IMR-90 (cell line): Measurements from ENCODE around the gene RFXANK. TPM values are rescaled to one million over a fixed set of nuclear protein-coding genes. Genes with fewer than 3 reads are reported as not detected.

Experiments
- ATAC-seq: fragments of 200-7000 bp; cut with Tn5 transposase; 2 replicates; pipeline ENCODE4 v1.9.1; 2020; ENCODE audit warnings: low read depth, mild to moderate bottlenecking, moderate library complexity
- BruUV-seq: library from RNA; stranded (reverse); fragments of 400-500 nt; replicated peaks from 2 replicates; lab custom pipeline; 2021; lab: Mats Ljungman, UMichigan
- CTCF ChIA-PET: fragments of 300-600 bp; formaldehyde crosslinking; extraction: SDS; loops from one replicate; lab custom pipeline; 2021; ENCODE audit warnings: antibody characterized with exemption; lab: Yijun Ruan, JAX
- POLR2A ChIA-PET: fragments of 300-600 bp; sonication (Branson Sonifier 250); formaldehyde crosslinking; loops from one replicate; lab custom pipeline; 2022; ENCODE audit warnings: antibody characterized with exemption; ENCODE audit not compliant: unreplicated experiment; lab: Charles Lee
- DNase-seq: peaks from one replicate; pipeline ENCODE4 v3.0.0; 2013
- H2AFZ ChIP-seq: replicated peaks from 2 replicates; pipeline ENCODE3; 2013; ENCODE audit warnings: low read length, mild to moderate bottlenecking; ENCODE audit not compliant: poor library complexity
- H2AK5ac ChIP-seq: 2 replicates; pipeline ENCODE4 v1.6.1; 2013; ENCODE audit warnings: low read depth, low read length, inconsistent platforms
- H2AK9ac ChIP-seq: replicated peaks from 2 replicates; pipeline ENCODE3; 2013; ENCODE audit warnings: mild to moderate bottlenecking, low read depth, low read length, moderate library complexity; ENCODE audit not compliant: poor library complexity
- H2BK120ac ChIP-seq: 2 replicates; pipeline ENCODE4 v1.6.1; 2013; ENCODE audit warnings: low read depth, low read length, inconsistent platforms
- H2BK15ac ChIP-seq: 3 replicates; pipeline ENCODE4 v1.6.1; 2013; ENCODE audit warnings: low read depth, low read length, inconsistent platforms
- H2BK20ac ChIP-seq: 2 replicates; pipeline ENCODE4 v1.6.1; 2013; ENCODE audit warnings: low read depth, mild to moderate bottlenecking, inconsistent platforms, low read length, moderate library complexity
- H2BK5ac ChIP-seq: 2 replicates; pipeline ENCODE4 v1.6.1; 2013; ENCODE audit warnings: mild to moderate bottlenecking, low read depth, low read length, inconsistent platforms; ENCODE audit not compliant: poor library complexity, severe bottlenecking
- H3K14ac ChIP-seq: replicated peaks from 2 replicates; pipeline ENCODE4 v1.6.1; 2013; ENCODE audit warnings: low read depth, low read length, inconsistent platforms
- H3K18ac ChIP-seq: 2 replicates; pipeline ENCODE4 v1.6.1; 2013; ENCODE audit warnings: low read depth, low read length, control low read depth
- H3K23ac ChIP-seq: 2 replicates; pipeline ENCODE4 v1.6.1; 2013; ENCODE audit warnings: low read depth, low read length, inconsistent platforms
- H3K27ac ChIP-seq: 2 replicates; pipeline ENCODE4 v1.5.1; 2013; ENCODE audit warnings: mild to moderate bottlenecking, control low read depth, low read length; ENCODE audit not compliant: insufficient read depth
- H3K27me3 ChIP-seq: 2 replicates; pipeline ENCODE4 v1.6.1; 2013; ENCODE audit warnings: low read length; ENCODE audit not compliant: control insufficient read depth, insufficient read depth
- H3K36me3 ChIP-seq: 2 replicates; pipeline ENCODE4 v1.6.1; 2013; ENCODE audit warnings: low read length, mixed read lengths; ENCODE audit not compliant: control insufficient read depth, insufficient read depth
- H3K4ac ChIP-seq: 2 replicates; pipeline ENCODE4 v1.6.1; 2013; ENCODE audit warnings: low read depth, low read length, inconsistent platforms
- H3K4me1 ChIP-seq: 2 replicates; pipeline ENCODE4 v1.6.1; 2013; ENCODE audit warnings: low read length, mixed read lengths; ENCODE audit not compliant: control insufficient read depth, insufficient read depth
- H3K4me2 ChIP-seq: 2 replicates; pipeline ENCODE4 v1.6.1; 2013; ENCODE audit warnings: low read depth, mild to moderate bottlenecking, control low read depth, low read length, moderate library complexity
- H3K4me3 ChIP-seq: 2 replicates; pipeline ENCODE4 v1.5.1; 2013; ENCODE audit warnings: low read depth, mild to moderate bottlenecking, control low read depth, low read length, moderate library complexity; ENCODE audit not compliant: insufficient read depth
- H3K56ac ChIP-seq: 2 replicates; pipeline ENCODE4 v1.6.1; 2013; ENCODE audit warnings: low read length, inconsistent platforms; ENCODE audit not compliant: insufficient read depth; ENCODE audit errors: extremely low read depth
- H3K79me1 ChIP-seq, 2 experiments: 2 replicates each; pipeline ENCODE4 v1.6.1; 2013; ENCODE audit warnings: low read length in 2 of 2, inconsistent platforms in 1 of 2, low read depth in 1 of 2
- H3K9ac ChIP-seq: 2 replicates; pipeline ENCODE4 v1.6.1; 2013; ENCODE audit warnings: low read depth, low read length, control low read depth
- H3K9me1 ChIP-seq: 2 replicates; pipeline ENCODE4 v1.6.1; 2013; ENCODE audit warnings: low read length, inconsistent platforms; ENCODE audit not compliant: insufficient read depth
- H3K9me3 ChIP-seq: 2 replicates; pipeline ENCODE4 v1.6.1; 2013; ENCODE audit warnings: low read length; ENCODE audit not compliant: control insufficient read depth, insufficient read depth
- H4K20me1 ChIP-seq: 2 replicates; pipeline ENCODE4 v1.6.1; 2013; ENCODE audit warnings: low read length, inconsistent platforms; ENCODE audit not compliant: insufficient read depth
- H4K5ac ChIP-seq: 2 replicates; pipeline ENCODE4 v1.6.1; 2013; ENCODE audit warnings: mild to moderate bottlenecking, low read depth, low read length, control low read depth
- H4K8ac ChIP-seq, 2 experiments: 2 replicates each; pipeline ENCODE4 v1.6.1; 2013; ENCODE audit warnings: low read depth in 2 of 2, low read length in 2 of 2, control low read depth in 1 of 2, inconsistent platforms in 1 of 2
- H4K91ac ChIP-seq: 2 replicates; pipeline ENCODE4 v1.6.1; 2013; ENCODE audit warnings: low read depth, low read length, inconsistent platforms; ENCODE audit not compliant: insufficient read depth
- CHD1 ChIP-seq: IDR thresholded peaks from 2 replicates; pipeline ENCODE4 v1.6.1; 2012; ENCODE audit warnings: low read depth, low read length, improper control_type of control experiment
- MAFK ChIP-seq: IDR thresholded peaks from 2 replicates; pipeline ENCODE4 v1.6.1; 2012; ENCODE audit warnings: low read depth, low read length, improper control_type of control experiment
- RAD21 ChIP-seq: IDR thresholded peaks from 2 replicates; pipeline ENCODE4 v1.6.1; 2012; ENCODE audit warnings: low read length, improper control_type of control experiment
- RFX5 ChIP-seq: IDR thresholded peaks from 2 replicates; pipeline ENCODE4 v1.8.0; 2012; ENCODE audit warnings: low read depth, mild to moderate bottlenecking, low read length, moderate library complexity
- SMC3 ChIP-seq: fragments of 150-350 bp; IDR thresholded peaks from 2 replicates; pipeline ENCODE4 v1.6.1; 2016; ENCODE audit warnings: low read depth, mild to moderate bottlenecking, antibody characterized with exemption, low read length, moderate library complexity
- WGBS, 2 experiments: methylation state at CpG; one replicate each; pipeline versions ENCODE4 v1.1.5 to v1.1.7; 2013; ENCODE audit warnings: missing lambda C conversion rate in 2 of 2; ENCODE audit not compliant: insufficient read length in 1 of 2; ENCODE audit errors: extremely low coverage in 2 of 2; 5-methylcytosine and 5-hydroxymethylcytosine counted together
- dilution Hi-C: fragments of 300-500 bp; cut with HindIII; formaldehyde crosslinking; loops from one replicate; pipeline ENCODE4 v1.14.3; 2018; ENCODE audit warnings: low sequenced_read_pairs; ENCODE audit not compliant: unreplicated experiment
- in situ Hi-C: fragments of 300-500 bp; cut with MboI; formaldehyde crosslinking; loops from 3 replicates; pipeline ENCODE4 v1.14.3; 2019; ENCODE audit warnings: low sequenced_read_pairs, inconsistent platforms, mixed read lengths
- intact Hi-C: fragments of 100-400 bp; cut with micrococcal nuclease; formaldehyde crosslinking; loops from 2 replicates; pipeline ENCODE4 v1.10.0; 2022
- polyA plus RNA-seq, 3 experiments: library from polyadenylated mRNA; depleted of rRNA; stranded (reverse); fragments of >200 nt; gene quantifications; 2 replicates each; pipeline ENCODE4 v1.2.3, GENCODE V29; 2012; ENCODE audit warnings: low replicate concordance in 1 of 3
- total RNA-seq: library from RNA; depleted of rRNA; stranded (reverse); fragments of >200 nt; gene quantifications from 2 replicates; pipeline ENCODE4 v1.2.3, GENCODE V29; 2012
- TF ChIP-seq, protein P1 (sequence below): fragments of 150-350 bp; IDR thresholded peaks from 2 replicates; pipeline ENCODE4 v1.6.1; 2016; ENCODE audit warnings: low read depth, mild to moderate bottlenecking, low read length, moderate library complexity, borderline replicate concordance

RFXANK gene
- total and polyA plus RNA-seq, 2 of the 4 experiments (the other 2 are of a cell fraction): 68.3 to 97.8 TPM

DNA sequence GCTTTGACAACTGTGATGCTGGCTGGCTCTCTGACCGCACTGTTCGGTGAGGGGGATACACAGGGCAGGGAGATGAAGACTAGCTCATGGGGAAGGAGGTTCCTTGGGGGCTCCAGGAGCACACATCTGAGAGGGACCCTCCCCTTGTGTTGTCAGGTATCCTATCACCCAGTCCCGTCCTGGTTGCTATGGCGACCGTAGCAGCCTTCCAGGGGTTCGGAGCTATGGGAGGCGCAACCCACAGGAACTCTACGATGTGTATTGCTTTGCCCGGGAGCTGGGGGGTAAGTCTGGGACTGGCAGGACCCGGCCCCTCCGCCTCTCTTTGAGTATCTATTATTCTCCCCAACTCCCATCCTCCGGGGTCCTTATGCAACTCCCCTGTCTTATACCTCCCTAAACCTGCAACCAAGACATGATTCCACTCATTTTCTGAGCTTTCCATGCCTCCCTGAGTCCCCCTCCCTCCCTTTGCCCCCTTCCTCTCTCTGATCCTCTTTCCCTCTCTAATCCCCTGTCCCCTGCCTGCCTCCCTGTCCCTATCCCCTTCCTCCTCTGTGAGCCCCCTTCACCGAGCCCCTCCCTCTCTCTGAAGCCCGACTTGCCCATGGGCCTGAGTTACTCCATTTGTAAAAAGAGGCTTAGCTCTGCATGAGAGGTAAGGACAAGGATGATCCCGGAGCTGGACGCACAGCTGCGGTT lies 32.2 kb downstream of the RFXANK start:
- H3K27ac ChIP-seq: no peak overlapping the region
- H3K4ac ChIP-seq: no peak overlapping the region
- H2BK5ac ChIP-seq: no peak overlapping the region
- no peak overlapping the region for H2BK15ac ChIP-seq
- no peak overlapping the region for H3K4me2 ChIP-seq
- in situ Hi-C loops: no loop called here
- H3K27me3 ChIP-seq: peaks cover 18% of the 10 kb centered on the region
- H4K5ac ChIP-seq: no peak overlapping the region
- no TSS peak for BruUV-seq
- no peak overlapping the region for H2BK120ac ChIP-seq
- H4K91ac ChIP-seq: no peak overlapping the region
- H3K4me3 ChIP-seq: no peak overlapping the region
- H3K4me1 ChIP-seq: no peaks in the 10 kb centered on the region
- no peaks in the 10 kb centered on the region for H3K79me1 ChIP-seq
- peak overlapping the region; percentile 91 for H2AFZ ChIP-seq
- dilution Hi-C loops: no loop called here
- H3K56ac ChIP-seq: no peak overlapping the region
- no peak overlapping the region for H2AK9ac ChIP-seq
- no peak overlapping the region for H3K14ac ChIP-seq
- H3K18ac ChIP-seq: no peak overlapping the region
- H2AK5ac ChIP-seq: no peak overlapping the region
- TF ChIP-seq MAFK: no peak
- TF ChIP-seq RAD21: no peak
- TF ChIP-seq, protein P1, sequence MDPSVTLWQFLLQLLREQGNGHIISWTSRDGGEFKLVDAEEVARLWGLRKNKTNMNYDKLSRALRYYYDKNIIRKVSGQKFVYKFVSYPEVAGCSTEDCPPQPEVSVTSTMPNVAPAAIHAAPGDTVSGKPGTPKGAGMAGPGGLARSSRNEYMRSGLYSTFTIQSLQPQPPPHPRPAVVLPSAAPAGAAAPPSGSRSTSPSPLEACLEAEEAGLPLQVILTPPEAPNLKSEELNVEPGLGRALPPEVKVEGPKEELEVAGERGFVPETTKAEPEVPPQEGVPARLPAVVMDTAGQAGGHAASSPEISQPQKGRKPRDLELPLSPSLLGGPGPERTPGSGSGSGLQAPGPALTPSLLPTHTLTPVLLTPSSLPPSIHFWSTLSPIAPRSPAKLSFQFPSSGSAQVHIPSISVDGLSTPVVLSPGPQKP: no peak
- no peak for TF ChIP-seq CHD1
- no peak for TF ChIP-seq SMC3
- TF ChIP-seq RFX5: no peak
- WGBS, 2 experiments: 84% methylated on average over 4 of the region's 17 CpGs; no CpG with 5 or more reads in 1 of the 2 experiments
- no peak overlapping the region for H3K23ac ChIP-seq
- H4K8ac ChIP-seq: no peak overlapping the region
- H3K9me1 ChIP-seq: no peaks in the 10 kb centered on the region
- no peaks in the 10 kb centered on the region for H3K36me3 ChIP-seq
- H3K9ac ChIP-seq: no peak overlapping the region
- intact Hi-C loops: no loop called here
- CTCF ChIA-PET: interaction anchor here (0.6 to 0.9 kb wide), 2 partner anchors 9 to 137 kb away, joined by 3 to 4 read pairs; no protein-coding TSS in a partner anchor
- H2BK20ac ChIP-seq: no peak overlapping the region
- POLR2A ChIA-PET: no interaction called here
- no peak for DNase-seq
- no peak for ATAC-seq
- H3K9me3 ChIP-seq: no peaks in the 10 kb centered on the region
- no peaks in the 10 kb centered on the region for H4K20me1 ChIP-seq
